NOMO-1 (cell line): ENCODE measurements around the gene FBXO31.
A peak's percentile ranks its signal among the peaks of the same experiment; 100 is the strongest.

Experiments used
- DNase-seq, 2 experiments: peaks; one replicate each; lab custom pipeline; 2025; ENCODE audit not compliant: unreplicated experiment in 2 of 2; lab: John Stamatoyannopoulos, UW

The FBXO31 gene

DNA sequence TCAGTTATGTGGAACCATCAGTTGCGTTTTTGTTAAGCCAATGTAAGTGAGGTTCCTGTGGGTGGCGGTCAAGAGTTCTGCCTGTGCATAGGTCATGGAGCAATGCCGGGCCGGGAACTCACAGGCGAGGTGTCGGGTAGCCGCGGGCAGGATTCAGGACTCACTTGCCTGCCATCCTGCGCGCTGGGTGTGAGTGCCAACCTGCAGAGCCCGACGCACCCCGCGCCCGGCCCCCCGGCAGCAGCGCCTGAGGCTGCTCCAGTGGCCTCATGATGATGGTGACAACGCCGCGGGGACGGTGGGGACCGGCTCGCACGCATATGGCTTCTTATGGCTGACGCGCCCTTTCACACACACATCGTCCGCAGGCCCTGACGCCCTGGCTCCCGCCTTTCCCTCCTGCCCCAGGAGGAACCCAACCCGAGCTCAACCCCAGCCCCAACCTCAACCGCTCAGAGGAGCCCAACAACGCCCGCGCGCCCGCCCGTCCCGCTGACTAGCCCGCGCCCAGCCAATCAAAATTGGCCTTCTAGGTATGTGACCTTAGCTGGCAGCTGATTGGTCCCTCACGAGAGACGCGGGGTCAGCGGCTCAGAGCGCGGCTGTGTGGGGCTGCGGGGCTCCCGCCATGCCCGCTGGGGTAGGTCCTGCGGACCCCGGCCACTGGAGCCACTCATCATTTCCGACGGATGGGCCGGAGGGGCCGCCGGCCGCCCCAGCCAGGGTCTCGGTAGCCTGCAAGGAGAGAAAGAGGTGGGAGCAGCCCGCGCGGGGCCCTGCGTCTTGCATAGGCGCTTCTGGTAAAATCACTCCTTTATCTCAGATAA is 66.4 kb downstream of the FBXO31 start, which contains the start of gene C16orf95:
Gene C16orf95 (minus strand): TSS at position 470 of the 827 bp plus-strand sequence. CDS start 150 bp downstream, at position 320.
- DNase-seq: peak; percentile 87 to 95

GRCh38 chr16:87316450-87316922 is 67.1 kb downstream of the FBXO31 start:
- DNase-seq: no peak

DNA sequence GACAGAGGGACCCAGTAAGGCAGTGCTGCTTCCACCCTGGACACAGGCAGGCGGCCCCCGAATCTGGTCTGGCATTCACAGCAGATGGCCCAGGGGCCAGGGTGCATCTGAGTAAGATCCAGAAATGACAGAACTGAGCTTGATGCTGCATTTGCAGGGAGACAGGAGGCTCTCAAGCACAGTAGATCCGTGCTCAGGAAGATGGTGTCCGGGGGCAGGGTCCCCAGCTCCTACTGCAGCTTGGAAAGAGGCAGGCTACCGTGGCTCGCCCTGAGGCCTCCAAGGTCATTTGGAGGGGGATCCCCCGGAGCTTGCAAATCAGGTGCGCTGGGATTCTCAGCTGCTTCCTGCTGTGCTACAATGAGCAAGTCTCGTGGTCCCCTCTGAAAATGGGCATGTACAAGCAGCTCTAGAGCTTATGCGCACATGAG is 68.6 kb downstream of the FBXO31 start:
- DNase-seq: no peak

GRCh38 chr16:87312008-87312407 is 71.6 kb downstream of the FBXO31 start:
- no peak for DNase-seq

DNA sequence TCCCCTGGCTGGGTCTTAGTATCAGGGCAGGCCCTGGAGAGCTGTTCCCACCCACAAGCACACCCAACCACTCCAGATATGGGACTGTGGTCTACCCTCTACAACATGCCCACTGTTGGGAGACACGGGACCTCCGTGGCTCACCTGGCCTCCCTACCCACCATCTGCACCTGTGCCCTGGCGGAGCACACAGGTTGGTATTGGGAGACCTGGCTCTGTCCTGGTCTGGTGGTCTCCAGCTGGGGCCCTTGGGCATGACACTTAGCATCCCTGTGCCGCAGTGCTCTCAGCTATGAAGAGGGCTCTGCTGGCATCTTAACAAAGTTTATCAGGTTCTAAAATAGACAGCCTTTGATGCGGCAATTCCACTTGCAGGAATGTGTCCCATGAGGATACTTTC is 72.2 kb downstream of the FBXO31 start:
- DNase-seq: no peak

DNA sequence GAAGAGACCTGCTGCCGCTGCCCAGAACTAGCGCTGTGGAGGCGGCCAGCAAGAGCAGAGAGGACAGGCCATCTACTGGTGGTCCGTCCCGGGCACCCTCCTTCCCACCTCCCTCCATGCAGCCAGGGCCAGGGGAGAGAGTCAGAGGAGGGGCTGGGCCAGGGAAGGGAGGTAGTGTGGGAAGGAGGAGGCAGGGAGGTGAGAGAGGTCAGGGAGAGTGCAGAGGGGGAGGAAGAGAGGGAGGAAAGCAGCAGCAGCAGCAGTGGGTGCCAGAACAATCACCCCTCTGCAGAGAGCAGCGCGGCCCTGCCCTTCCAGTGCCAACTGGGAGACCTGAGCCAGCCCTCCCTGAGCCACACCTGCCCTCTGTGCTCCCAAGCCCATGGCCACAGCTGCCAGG is 73.0 kb downstream of the FBXO31 start:
- DNase-seq: no peak

DNA sequence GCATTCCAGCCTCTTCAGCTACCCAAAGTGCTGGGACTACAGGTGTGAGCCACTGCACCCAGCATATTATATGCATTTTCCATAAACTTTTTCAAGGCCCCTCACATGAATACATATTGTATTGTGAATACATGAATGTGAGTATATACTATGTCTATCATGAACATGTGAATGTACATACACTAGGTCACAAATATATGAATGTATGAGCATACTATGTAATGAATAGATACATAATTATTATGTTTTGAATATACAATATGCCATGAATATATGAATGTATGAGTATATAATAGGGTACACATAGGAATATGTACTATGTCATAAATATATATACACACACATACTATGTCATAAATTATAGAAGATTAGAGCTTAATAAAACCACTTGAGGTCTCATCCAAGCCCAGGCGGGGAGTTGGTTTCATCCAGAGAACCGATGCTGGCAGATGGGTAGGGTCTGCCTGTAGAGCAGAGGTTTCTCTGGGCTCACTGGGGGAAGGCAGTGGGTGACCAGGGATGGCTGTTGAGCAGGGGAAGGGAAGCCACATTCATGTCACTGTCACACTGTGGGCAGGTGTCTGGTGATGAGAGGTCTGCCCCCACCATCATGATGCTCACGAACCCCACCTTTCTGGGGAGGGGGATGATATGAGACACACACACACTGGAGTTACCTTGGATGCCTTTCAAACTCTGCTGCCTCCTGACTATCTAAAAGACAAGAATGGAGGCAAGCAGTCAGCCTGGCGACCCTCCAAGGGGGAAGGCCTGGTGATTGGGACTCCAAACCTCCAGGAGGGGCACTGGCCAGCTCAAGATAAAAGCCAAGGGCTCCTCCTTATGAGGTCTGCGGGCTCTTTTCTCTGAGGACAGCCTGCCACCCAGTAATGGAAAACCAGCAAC is 73.7 kb downstream of the FBXO31 start:
- DNase-seq: no peak

DNA sequence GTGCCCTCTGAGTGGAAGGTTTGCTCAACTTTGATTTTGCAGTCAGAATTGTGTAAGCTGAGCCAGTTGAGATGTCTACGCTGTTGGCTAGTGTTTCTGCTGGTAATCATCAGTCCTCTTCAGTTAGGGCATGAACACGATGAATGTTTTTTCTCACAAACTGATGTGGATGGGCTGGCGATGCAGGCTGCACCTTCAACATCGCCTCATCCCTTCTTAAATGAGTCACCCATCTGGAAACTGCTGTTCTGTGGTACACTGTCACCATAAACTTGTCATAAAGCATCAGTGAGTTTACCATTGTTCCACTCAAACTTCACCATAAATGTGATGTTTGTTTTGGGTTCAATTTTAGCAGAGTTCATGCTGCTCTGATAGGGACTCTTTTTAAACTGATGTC is 74.8 kb downstream of the FBXO31 start:
- DNase-seq: no peak

DNA sequence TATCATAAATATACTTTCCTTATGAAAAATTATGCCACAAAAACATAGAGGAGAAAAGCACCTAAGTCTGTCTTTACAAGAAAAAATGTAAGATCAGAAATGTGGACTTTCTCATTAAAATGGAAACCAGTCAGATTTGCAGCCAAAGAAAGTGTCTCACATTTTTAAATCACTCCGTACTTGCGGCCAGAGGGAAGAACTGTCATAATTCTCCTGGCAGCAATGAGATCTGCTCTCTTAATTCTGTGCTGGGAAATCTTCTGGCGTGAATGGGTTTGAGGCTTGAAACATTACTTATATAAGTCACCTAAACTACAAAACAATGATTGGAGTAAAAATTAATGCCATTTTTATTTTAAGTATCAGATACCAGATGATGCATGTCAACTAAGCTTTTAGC is 77.1 kb downstream of the FBXO31 start:
- no peak for DNase-seq

DNA sequence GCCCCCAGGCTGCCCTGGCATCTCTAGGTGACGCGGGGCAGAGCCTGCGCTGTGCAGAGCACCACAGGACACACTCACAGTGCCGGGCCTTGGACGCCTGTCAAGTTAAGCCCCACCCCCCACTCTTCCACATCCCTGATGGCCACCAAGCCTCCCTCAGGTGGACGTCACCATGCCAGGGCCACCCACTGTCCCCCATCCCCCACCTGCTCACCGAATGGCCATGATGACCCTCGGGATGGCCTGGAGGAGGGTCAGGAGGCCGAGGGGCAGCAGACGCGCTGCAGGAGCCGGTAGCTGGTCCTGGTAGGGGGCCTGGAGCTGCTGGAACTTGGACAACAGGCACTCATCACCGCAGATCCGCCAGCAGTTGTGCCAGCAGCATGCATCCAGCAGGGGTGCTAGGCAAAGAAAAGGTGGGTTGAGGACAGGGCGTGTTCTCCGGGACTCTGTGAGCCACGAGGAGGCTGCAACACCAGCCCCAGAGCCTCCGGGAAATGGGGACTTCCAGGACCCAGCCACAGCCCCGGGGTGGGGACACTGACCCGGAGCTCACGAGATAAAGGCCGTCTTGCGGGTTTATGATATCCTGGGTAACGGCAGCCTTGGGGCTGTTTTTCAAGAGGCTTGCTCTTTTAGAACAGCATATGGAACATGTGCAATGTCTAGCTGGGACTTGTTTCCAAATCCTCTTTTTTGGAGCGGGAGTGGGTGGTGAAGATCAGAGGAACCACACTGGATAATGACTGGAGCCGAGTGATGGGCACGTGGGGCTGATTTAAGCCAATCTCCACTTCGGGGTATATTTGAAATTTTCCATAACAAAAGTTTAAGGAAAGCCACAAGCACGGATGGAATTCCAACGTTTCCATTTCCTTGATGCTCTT is 77.8 kb downstream of the FBXO31 start:
- no peak for DNase-seq

GRCh38 chr16:87304951-87305350 is 78.6 kb downstream of the FBXO31 start:
- DNase-seq: peak in 1 of 2 experiments; percentile 8

GRCh38 chr16:87303962-87304521 is 79.5 kb downstream of the FBXO31 start:
- DNase-seq: no peak

DNA sequence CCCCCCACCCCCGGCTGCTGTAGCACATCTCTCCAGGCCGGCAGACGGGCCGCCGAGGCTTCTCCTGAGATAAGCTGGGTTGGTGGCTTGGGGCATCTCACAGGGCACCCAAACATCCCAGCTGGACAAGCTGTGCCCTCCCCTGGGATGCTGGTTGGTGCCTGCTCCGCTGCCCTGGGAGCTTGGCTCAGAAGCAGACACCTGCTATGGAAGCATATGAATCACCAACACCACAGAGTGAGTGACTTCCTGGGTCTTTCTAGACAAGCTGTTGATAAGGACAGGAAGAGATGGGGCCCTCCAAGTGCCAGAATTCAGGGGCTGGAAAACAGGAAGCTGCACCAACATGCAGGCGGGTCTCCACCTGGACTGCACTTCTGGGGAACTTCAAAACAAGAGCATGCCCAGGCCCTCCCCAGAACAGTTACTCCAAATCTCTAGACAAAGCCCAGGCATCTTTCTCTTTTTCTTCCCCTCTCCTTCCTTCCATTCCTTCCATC is 80.1 kb downstream of the FBXO31 start:
- DNase-seq: peak in 1 of 2 experiments; percentile 6

DNA sequence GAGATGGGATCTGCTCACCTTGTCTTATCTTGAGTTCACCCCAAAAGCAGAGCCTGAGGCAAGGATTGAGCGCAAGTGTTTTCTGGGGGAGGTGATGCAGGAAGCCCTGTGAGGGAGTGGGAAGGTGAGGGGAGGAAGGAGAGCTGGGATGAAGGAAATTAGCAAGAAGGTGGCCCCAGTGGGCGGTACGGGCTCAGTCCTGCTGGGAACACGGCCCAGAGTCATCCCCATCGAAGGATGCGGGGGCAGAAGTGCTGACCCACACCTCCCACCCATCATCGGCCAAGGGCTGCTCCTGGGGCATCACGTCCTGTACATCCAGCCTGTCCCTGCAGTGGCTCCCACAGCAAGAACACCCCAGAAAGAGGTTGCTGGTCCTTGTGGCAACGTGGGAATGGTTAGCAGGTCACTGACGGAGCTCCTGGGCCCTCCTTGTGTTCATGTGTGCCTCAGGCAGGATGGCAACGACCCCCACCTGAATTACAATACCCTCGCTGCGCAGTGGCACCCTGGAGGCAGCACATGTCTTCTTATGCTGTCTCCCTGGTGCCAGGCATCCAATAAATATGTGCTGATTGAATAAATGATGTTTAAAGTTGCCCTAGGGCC is 84.6 kb downstream of the FBXO31 start:
- no peak for DNase-seq

GRCh38 chr16:87297918-87298631 is 85.5 kb downstream of the FBXO31 start:
- no peak for DNase-seq

- no peak for DNase-seq
Observed at GRCh38 chr16:87297407-87297806, 86.2 kb downstream of the FBXO31 start.

GRCh38 chr16:87295661-87296531 is 87.7 kb downstream of the FBXO31 start:
- no peak for DNase-seq

GRCh38 chr16:87295259-87295658 is 88.3 kb downstream of the FBXO31 start:
- DNase-seq: peak in 1 of 2 experiments; percentile 5
